AG20443 (cell line): ENCODE measurements around the gene GPC1.

ENCODE experiments used
- DNase-seq: peaks from one replicate; pipeline ENCODE4 v3.0.0; 2012; ENCODE audit warnings: low spot score, mixed read lengths

The GPC1 gene

GRCh38 chr2:240396623-240397541 is 38.6 kb upstream of the GPC1 start:
- DNase-seq = no peak

DNA sequence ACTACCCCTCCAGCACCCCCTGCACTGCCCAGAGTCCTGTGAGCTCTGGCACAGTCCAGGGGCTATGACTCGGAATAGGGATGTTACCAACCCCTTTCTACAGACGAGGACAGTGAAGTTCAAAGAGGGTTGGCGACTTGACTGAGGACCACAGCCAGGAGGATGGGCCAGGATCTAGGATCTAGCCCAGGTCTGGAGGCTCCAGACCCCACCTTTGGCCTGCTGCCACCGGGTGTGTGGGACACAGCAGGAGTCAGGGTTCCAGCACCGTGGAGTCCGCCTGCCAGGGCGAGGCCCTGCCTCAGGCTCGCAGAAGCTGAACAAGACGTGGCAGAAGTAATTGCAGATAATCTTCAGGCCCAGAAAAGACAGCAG is 37.9 kb upstream of the GPC1 start:
- DNase-seq = no peak

- peak; percentile 64 for DNase-seq
Observed at GRCh38 chr2:240397924-240398645, 37.4 kb upstream of the GPC1 start.

- DNase-seq = no peak
Observed at GRCh38 chr2:240398661-240399267, 36.7 kb upstream of the GPC1 start.

DNA sequence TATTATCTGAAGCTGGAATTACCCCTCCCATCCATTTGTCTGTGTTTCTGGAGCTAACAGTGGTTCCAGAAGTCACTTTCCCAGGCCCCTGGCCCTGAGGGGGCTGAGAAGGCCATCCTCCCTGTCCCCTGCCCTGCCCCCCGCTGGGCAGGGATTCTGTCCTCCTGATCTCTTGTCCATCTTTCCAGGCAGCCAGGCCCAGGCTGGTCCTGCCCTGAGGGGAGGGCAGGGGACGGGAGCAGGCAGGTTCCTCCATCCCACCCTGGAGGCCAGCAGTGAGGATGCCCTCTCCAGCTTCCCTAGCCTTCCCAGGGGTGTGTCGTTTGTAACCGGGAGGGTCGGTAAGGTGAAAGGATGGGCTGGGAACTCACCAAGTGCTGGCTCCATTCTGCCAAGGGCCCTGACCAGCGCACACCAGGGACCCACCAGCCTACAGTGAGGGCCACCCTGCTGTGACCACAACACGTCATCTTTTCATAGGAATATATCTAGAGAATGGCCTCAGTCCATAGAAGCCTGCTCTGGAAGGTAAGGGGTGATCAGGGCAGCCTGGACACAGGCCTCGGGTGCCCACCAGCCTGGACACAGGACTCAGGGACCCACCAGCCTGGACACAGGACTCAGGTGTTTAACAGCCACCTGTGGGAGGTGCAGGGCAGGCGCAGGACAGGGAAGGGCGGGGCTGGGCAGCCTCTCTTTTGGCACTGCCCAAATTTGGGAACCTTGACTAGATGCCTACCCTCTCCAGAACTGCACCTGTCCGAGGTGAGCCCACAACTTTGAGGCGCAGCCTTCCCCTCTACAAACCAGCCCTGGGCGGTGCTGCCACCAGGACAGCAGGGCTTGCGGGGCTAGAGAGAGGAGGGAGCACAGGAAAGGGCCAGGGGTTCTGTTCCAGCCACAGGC is 35.8 kb upstream of the GPC1 start:
- no peak for DNase-seq

DNA sequence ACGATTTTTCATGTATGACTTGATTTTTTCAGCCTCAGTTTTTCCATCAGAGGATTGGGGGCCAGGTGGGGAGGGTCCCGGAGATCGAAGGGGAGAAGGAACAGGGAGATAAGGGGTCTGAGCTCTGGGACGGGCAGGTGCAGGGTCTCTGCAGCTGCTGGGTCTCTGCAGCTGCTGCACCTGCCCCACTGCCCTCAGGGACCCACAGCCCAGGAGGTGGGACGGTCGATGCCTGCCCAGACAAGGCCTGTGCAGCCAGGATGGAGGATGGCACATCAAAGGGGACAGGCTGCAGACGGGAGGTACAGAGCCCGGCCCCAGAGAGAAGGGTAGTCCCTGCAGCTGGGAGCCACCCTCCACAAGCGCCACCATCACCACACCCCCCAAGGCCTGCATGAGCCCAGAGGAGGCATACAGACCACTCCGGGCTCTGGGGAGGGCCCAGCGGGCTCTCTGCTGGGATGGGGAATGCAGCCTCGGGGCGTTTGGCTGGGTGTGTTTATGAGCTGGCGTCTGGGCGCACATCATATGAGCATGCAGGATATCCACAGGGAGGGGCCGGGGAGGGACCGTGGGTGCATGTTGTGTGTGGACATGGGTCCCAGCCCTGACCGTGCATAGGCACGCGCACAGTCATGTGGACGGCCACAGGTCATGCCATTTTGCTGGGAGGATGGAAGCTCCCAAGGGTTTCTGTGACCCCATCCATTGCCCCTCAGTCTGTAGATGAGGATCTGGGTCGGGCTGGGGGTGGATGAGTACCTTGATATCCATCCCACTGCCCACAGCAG is 34.9 kb upstream of the GPC1 start:
- no peak for DNase-seq

- no peak for DNase-seq
Observed at GRCh38 chr2:240401308-240401707, 34.2 kb upstream of the GPC1 start.

DNA sequence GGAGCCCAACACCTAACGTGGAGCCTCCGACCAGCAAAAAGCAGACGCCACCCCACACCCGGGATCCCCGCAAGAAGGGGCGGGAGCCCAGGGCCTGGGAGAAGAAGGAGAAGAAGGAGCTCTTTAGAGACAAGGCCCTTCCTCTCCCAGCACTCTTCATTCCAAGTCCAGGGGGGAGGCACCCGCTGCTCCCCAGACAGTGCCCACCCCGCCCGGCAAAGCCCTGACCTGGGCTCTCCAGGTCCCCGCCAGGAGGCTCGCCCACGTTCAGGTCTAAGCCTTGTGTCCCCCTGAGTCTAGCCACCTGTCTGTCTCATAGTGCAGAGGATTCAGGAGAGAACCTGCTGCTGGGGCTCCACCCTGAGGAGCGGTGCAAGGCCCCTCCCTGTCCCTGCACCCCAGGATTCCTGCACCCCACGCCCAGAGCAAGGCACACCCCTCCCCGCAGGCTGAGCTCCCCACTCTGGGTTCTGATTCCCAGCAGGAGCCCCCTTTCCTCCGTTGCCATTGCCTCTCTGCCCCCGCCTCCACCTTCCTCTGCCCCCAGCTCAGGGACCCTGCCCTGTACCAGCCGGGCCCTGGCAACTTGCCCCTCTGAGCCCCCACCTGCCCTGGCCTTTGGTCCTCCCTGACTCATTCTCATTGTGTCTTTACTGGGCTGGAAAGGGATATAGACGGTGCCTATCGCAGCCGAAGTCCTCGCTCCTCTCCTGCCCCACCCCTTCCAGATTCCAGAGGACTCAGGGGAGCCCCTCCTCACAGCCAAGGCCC is 33.5 kb upstream of the GPC1 start:
- no peak for DNase-seq

DNA sequence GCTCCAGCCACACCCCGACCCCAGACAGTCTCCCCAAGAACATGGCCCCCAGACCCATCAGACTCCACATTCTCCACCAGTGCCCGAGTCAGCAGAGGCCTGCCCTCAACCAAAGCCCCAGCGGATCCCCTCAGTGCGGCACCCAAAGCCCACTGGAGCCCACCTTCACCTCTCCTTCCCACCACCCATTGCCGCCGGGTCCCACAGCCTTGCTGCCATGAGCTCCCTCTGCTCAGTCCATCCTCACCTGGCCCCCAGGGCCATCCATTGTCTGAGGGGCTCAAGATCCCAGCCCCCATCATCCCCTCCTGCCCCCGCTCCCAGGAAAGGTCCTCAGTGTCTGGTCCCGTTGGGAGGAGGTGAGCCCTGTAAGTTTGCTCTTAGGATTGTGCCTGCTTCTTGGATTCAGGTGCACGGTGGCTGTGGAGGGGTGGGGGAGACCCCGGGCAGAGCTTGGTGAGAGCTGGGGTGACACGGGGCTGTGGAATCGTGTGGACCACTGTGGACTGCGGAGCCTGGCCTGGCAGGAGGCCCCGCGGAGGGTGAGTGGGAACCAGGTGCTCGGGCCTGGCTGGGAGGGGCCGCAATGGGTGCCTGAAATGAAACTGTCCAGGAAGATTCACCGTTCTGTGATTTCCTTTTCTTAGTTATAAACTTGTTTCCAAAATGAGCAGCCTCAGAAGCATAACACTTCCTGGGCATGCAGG is 32.7 kb upstream of the GPC1 start:
- DNase-seq = no peak

DNA sequence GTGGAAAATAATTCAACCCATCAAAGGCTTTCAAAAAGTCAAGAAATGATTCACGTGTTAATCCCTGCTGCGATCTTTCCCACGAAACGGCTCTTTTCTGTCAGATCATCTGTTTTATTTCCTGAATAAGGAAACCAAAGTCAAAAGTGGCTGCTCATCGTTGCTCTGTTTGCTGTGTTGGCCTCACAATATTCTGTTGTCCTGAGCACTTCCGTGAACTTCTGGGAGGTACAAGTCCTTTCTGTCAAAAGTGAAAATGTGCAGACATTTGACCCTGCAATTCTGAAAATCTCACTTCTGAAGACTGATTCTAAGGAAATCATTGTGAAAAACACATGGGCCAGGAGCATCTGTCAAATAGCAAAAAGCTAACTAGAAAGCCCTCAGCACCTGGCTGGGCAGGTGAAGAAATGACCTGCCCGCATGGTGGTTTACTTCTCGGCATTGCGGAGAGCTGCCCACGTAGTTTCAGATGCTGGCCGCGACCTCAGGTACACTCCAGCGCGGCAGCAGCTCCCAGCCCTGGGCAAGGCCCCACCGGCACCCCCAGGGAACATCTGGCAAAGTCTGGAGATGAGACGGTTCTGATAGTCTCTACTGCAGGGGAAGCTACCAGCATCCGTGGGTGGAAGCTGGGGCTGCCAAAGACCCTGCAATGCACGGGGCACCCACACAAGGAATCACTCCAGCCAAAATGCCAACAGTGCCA is 31.9 kb upstream of the GPC1 start:
- DNase-seq = no peak

DNA sequence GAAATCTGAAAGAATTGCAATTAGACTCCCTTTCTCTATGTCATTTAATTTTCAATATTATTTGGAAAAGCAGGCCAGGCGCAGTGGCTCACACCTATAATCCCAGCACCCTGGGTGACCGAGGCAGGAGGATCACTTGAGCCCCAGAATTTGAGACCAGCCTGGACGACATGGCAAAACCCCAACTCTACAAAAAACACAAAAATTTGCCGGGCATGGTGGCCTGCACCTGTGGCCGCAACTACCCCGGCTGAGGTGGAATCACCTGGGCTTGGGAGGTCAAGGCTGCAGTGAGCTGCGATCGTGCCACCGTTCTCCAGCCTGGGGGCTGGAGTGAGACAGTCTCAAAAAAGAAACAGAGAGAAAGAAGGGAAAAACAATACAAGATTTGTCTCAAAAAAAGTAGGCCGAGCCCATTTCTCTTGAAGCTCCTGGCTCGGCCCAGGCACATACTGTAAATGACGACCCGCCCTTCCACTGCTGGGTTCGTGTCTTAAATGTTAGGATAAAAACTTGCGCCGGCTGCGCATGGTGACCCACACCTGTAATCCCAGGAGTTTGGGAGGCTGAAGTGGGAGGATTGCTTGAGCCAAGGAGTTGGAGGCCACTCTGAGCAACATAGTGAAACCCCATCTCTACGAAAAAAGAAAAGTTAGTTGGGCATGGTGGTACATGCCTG is 31.1 kb upstream of the GPC1 start:
- no peak for DNase-seq

- DNase-seq = no peak
Observed at GRCh38 chr2:240405133-240405532, 30.3 kb upstream of the GPC1 start.

DNA sequence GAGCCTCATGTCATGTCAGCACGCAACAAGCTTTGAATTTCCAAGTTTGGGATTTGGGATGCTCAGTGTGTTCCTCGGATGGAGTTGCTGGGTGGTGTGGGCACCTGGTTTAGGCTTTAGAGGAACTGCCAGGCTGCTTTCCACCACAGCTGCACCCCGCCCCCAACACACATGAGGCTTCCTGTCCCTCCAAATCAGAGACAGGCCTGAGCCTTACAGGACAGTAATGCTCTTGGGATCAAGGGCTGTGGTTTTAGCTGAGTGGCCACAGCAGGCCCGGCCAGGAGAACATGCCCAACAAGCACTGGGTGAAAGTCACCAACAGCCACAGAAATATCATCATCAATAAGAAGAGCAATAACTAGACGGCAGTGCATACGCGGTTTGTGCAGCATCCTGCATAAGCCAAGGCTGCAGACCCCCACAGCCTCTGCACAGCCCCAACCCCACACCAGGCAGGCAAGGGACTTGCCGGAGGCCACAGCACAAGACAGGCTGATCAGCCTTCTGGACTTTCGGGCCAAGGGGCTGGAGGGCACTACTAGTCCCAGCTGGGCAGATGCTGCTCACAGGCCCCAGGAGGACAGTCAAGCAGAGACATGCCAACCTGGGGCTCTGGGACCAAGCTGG is 29.7 kb upstream of the GPC1 start:
- DNase-seq = no peak

GRCh38 chr2:240407090-240407489 is 28.4 kb upstream of the GPC1 start:
- no peak for DNase-seq

DNA sequence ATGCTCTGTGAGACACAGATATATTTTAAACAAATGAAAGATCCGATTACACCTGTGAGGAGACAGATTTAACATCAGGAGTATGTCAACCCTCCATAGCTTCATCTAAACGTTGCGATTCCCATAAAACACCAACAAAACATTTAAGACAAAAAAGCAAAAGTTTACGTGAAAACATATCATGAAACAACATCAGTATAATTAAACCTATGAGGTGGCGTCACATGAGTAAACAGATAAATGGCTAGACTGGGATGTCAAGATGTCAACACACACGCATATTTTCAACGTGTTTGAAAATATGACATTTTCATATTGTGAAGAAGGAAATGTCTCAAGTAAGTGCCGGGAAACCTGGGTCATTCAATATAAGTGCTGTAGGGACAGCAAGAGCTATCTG is 25.5 kb upstream of the GPC1 start:
- no peak for DNase-seq

- no peak for DNase-seq
Observed at GRCh38 chr2:240410808-240411207, 24.7 kb upstream of the GPC1 start.

GRCh38 chr2:240411261-240412160 is 24.0 kb upstream of the GPC1 start:
- DNase-seq = no peak
